Subcutaneous abdominal adipose tissue (tissue), 5 donors: ENCODE measurements around the gene NOTO.
"Not testable (repeated sequence)": the region's sequence is repeated elsewhere in the genome, so short reads cannot be mapped to it uniquely, and the experiment has no call there.

Experiments used
- H3K27ac ChIP-seq: one replicate; pipeline ENCODE4 v1.7.0; 2013; ENCODE audit warnings: low read depth, mild to moderate bottlenecking, inconsistent platforms, low read length, moderate library complexity
- H3K27me3 ChIP-seq, 5 donors: one replicate each; pipeline ENCODE4 v1.7.0; 2013; ENCODE audit warnings: low read length in 5 of 5, inconsistent platforms in 1 of 5; ENCODE audit not compliant: control insufficient read depth in 5 of 5, insufficient read depth in 4 of 5
- H3K36me3 ChIP-seq, 5 donors: one replicate each; pipeline ENCODE4 v1.7.0; 2013; ENCODE audit warnings: low read length in 5 of 5; ENCODE audit not compliant: control insufficient read depth in 5 of 5, insufficient read depth in 5 of 5
- H3K4me1 ChIP-seq, 5 donors: one replicate each; pipeline ENCODE4 v1.7.0; 2013; ENCODE audit warnings: low read length in 5 of 5, mild to moderate bottlenecking in 3 of 5, moderate library complexity in 1 of 5; ENCODE audit not compliant: control insufficient read depth in 5 of 5, insufficient read depth in 5 of 5
- H3K4me3 ChIP-seq, 5 donors: one replicate each; pipeline ENCODE4 v1.7.0; 2013; ENCODE audit warnings: low read length in 5 of 5, low read depth in 1 of 5
- H3K9ac ChIP-seq, 5 donors: one replicate each; pipeline ENCODE4 v1.7.0; 2013; ENCODE audit warnings: low read length in 5 of 5, mild to moderate bottlenecking in 4 of 5, moderate library complexity in 3 of 5
- H3K9me3 ChIP-seq, 5 donors: one replicate each; pipeline ENCODE4 v1.7.0; 2013; ENCODE audit warnings: low read length in 5 of 5; ENCODE audit not compliant: control insufficient read depth in 5 of 5
- donor health status: healthy.
- donor health status: healthy.
- donor health status: healthy.
- donor health status: healthy.
- donor health status: healthy.

Gene NOTO

GRCh38 chr2:73197579-73197978 is 4.8 kb upstream of the NOTO start:
- no peak overlapping the region for H3K4me3 ChIP-seq
- no peak overlapping the region for H3K27ac ChIP-seq
- no peaks in the 10 kb centered on the region for H3K36me3 ChIP-seq
- no peak overlapping the region for H3K9ac ChIP-seq
- no peaks in the 10 kb centered on the region for H3K9me3 ChIP-seq
- H3K27me3 ChIP-seq = peaks cover 6 to 17% (median 8%) of the 10 kb centered on the region in 5 donors
- peaks cover 0 to 17% (median 8%) of the 10 kb centered on the region in 5 donors for H3K4me1 ChIP-seq

- not testable (repeated sequence) for H3K9me3 ChIP-seq, H3K9ac ChIP-seq, H3K27ac ChIP-seq, H3K4me3 ChIP-seq, H3K36me3 ChIP-seq
- peaks cover 0 to 26% (median 17%) of the 10 kb centered on the region in 5 donors for H3K4me1 ChIP-seq
- H3K27me3 ChIP-seq = peaks cover 16 to 37% (median 23%) of the 10 kb centered on the region in 5 donors
Measured at GRCh38 chr2:73200281-73200680, 2.1 kb upstream of the NOTO start.

- peaks cover 13 to 34% (median 23%) of the 10 kb centered on the region in 5 donors for H3K27me3 ChIP-seq
- H3K4me3 ChIP-seq = peak overlapping the region in 3 of 5 donors; percentile 19 to 43 (median 39)
- no peak overlapping the region for H3K27ac ChIP-seq
- peak overlapping the region in 1 of 5 donors; percentile 4 for H3K9ac ChIP-seq
- H3K4me1 ChIP-seq = peaks cover 0 to 26% (median 17%) of the 10 kb centered on the region in 5 donors
- H3K36me3 ChIP-seq = no peaks in the 10 kb centered on the region
- H3K9me3 ChIP-seq = no peaks in the 10 kb centered on the region
Measured at GRCh38 chr2:73203055-73203681, 794 bp downstream of the NOTO start.

GRCh38 chr2:73205611-73206010 is 3.2 kb downstream of the NOTO start:
- no peak overlapping the region for H3K27ac ChIP-seq
- no peak overlapping the region for H3K9ac ChIP-seq
- peaks cover 13 to 31% (median 22%) of the 10 kb centered on the region in 5 donors for H3K27me3 ChIP-seq
- peaks cover 0 to 17% (median 16%) of the 10 kb centered on the region in 5 donors for H3K4me1 ChIP-seq
- H3K4me3 ChIP-seq = no peak overlapping the region
- no peaks in the 10 kb centered on the region for H3K36me3 ChIP-seq
- no peaks in the 10 kb centered on the region for H3K9me3 ChIP-seq

GRCh38 chr2:73208258-73208657 is 5.9 kb downstream of the NOTO start:
- no peak overlapping the region for H3K4me3 ChIP-seq
- peaks cover 0 to 12% (median 10%) of the 10 kb centered on the region in 5 donors for H3K4me1 ChIP-seq
- peaks cover 4 to 13% (median 8%) of the 10 kb centered on the region in 5 donors for H3K27me3 ChIP-seq
- no peaks in the 10 kb centered on the region for H3K9me3 ChIP-seq
- H3K36me3 ChIP-seq = no peaks in the 10 kb centered on the region
- H3K9ac ChIP-seq = no peak overlapping the region
- no peak overlapping the region for H3K27ac ChIP-seq

GRCh38 chr2:73210019-73210418 is 7.6 kb downstream of the NOTO start:
- H3K36me3 ChIP-seq = no peaks in the 10 kb centered on the region

GRCh38 chr2:73210696-73211095 is 8.3 kb downstream of the NOTO start:
- peaks cover 0 to 28% (median 26%) of the 10 kb centered on the region in 5 donors for H3K4me1 ChIP-seq
- no peaks in the 10 kb centered on the region for H3K9me3 ChIP-seq
- H3K27ac ChIP-seq = no peak overlapping the region
- no peaks in the 10 kb centered on the region for H3K36me3 ChIP-seq
- H3K4me3 ChIP-seq = no peak overlapping the region
- H3K9ac ChIP-seq = no peak overlapping the region
- peaks cover 0 to 3% (median 0%) of the 10 kb centered on the region in 5 donors for H3K27me3 ChIP-seq

More at GRCh38 chr2:73210019-73210418, 7.6 kb downstream of the NOTO start:
- Histone ChIP-seq H3K4me1 (peaks cover 0 to 25% (median 23%) of the 10 kb centered on the region in 5 donors), H3K9ac (no peak overlapping the region), H3K4me3 (no peak overlapping the region), H3K27ac (no peak overlapping the region), H3K27me3 (peaks cover 0 to 3% (median 0%) of the 10 kb centered on the region in 5 donors), H3K9me3 (no peaks in the 10 kb centered on the region)

- Histone ChIP-seq H3K36me3 (no peaks in the 10 kb centered on the region), H3K27me3 (peaks cover 0 to 3% (median 0%) of the 10 kb centered on the region in 5 donors), H3K4me1 (peaks cover 0 to 28% (median 26%) of the 10 kb centered on the region in 5 donors), H3K9ac (no peak overlapping the region), H3K27ac (no peak overlapping the region), H3K4me3 (no peak overlapping the region), H3K9me3 (no peaks in the 10 kb centered on the region)
Measured at GRCh38 chr2:73212098-73212447, 9.7 kb downstream of the NOTO start.

- no peak overlapping the region for H3K4me3 ChIP-seq
- H3K27me3 ChIP-seq = peaks cover 0 to 3% (median 0%) of the 10 kb centered on the region in 5 donors
Measured at GRCh38 chr2:73212448-73213176, 10.2 kb downstream of the NOTO start.

More at GRCh38 chr2:73212448-73213176, 10.2 kb downstream of the NOTO start:
- Histone ChIP-seq H3K9me3 (no peaks in the 10 kb centered on the region), H3K4me1 (peaks cover 0 to 28% (median 26%) of the 10 kb centered on the region in 5 donors), H3K36me3 (no peaks in the 10 kb centered on the region), H3K27ac (peak overlapping the region; percentile 70), H3K9ac (peak overlapping the region in 1 of 5 donors; percentile 11)
